IMR-90 (cell line): ENCODE results near the gene DENND1A.

Experiments
- BHLHE40 ChIP-seq: fragments of 150-350 bp; IDR thresholded peaks from 2 replicates; pipeline ENCODE4 v1.6.1; 2016; ENCODE audit warnings: mild to moderate bottlenecking, low read depth, low read length
- CEBPB ChIP-seq: IDR thresholded peaks from 2 replicates; pipeline ENCODE4 v1.6.1; 2012; ENCODE audit warnings: low read depth, low read length, improper control_type of control experiment
- MAFK ChIP-seq: IDR thresholded peaks from 2 replicates; pipeline ENCODE4 v1.6.1; 2012; ENCODE audit warnings: low read depth, low read length, improper control_type of control experiment
- POLR2A ChIP-seq: IDR thresholded peaks from 2 replicates; pipeline ENCODE4 v1.6.1; 2012; ENCODE audit warnings: mild to moderate bottlenecking, low read depth, low read length
- RAD21 ChIP-seq: IDR thresholded peaks from 2 replicates; pipeline ENCODE4 v1.6.1; 2012; ENCODE audit warnings: low read length, improper control_type of control experiment
- RFX5 ChIP-seq: IDR thresholded peaks from 2 replicates; pipeline ENCODE4 v1.8.0; 2012; ENCODE audit warnings: low read depth, mild to moderate bottlenecking, low read length, moderate library complexity
- SMC3 ChIP-seq: fragments of 150-350 bp; IDR thresholded peaks from 2 replicates; pipeline ENCODE4 v1.6.1; 2016; ENCODE audit warnings: low read depth, mild to moderate bottlenecking, antibody characterized with exemption, low read length, moderate library complexity
- TF ChIP-seq, protein P1 (sequence below): conservative IDR thresholded peaks from 2 replicates; pipeline ENCODE4 v1.5.1; 2012; ENCODE audit warnings: mild to moderate bottlenecking, low read depth, low read length, improper control_type of control experiment

DNA sequence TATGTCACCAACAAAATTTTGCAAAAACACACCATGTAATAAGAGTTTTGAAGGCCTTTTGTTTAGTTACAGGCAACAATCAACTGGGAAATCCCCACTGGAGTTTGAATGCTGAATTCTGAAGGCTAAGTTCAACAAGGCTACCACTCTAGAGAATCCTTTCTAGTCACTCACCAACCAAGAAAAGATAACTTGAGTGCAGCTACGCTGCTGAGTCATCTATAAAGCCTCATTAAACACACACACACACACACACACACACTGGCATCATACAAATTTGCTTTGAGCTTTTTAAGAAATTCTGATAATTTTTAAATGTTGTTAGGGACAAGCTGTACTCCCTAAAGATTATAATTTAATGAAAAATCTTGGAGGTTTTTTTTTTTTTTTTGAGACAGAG, 219.6 kb downstream of the DENND1A start:
- TF ChIP-seq RAD21, result no peak
- TF ChIP-seq, protein P1, sequence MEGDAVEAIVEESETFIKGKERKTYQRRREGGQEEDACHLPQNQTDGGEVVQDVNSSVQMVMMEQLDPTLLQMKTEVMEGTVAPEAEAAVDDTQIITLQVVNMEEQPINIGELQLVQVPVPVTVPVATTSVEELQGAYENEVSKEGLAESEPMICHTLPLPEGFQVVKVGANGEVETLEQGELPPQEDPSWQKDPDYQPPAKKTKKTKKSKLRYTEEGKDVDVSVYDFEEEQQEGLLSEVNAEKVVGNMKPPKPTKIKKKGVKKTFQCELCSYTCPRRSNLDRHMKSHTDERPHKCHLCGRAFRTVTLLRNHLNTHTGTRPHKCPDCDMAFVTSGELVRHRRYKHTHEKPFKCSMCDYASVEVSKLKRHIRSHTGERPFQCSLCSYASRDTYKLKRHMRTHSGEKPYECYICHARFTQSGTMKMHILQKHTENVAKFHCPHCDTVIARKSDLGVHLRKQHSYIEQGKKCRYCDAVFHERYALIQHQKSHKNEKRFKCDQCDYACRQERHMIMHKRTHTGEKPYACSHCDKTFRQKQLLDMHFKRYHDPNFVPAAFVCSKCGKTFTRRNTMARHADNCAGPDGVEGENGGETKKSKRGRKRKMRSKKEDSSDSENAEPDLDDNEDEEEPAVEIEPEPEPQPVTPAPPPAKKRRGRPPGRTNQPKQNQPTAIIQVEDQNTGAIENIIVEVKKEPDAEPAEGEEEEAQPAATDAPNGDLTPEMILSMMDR, result no peak
- TF ChIP-seq POLR2A, result no peak
- TF ChIP-seq MAFK, result peak; percentile 79
- no peak for TF ChIP-seq CEBPB
- TF ChIP-seq RFX5, result no peak
- TF ChIP-seq BHLHE40, result 0 out of 2 replicates have a peak, but pooled peaks have one; percentile 12
- TF ChIP-seq SMC3, result no peak
